ENCODE measurements around the gene TBC1D5.

- no peak for TF ChIP-seq POLR2A (IDR thresholded peaks at IDR 0.05)
- TF ChIP-seq CTCF (IDR thresholded peaks at IDR 0.05): no peak
Measured at GRCh38 chr3:17320266-17320665, 422.2 kb downstream of the TBC1D5 start.
